ENCODE results near the gene SAPCD2. TPM values are rescaled to one million over a fixed set of nuclear protein-coding genes. Genes with fewer than 3 reads are reported as not detected.

The SAPCD2 gene
- polyA plus RNA-seq, 4 donors, result 5.5 to 10.0 (median 8.6) TPM

DNA sequence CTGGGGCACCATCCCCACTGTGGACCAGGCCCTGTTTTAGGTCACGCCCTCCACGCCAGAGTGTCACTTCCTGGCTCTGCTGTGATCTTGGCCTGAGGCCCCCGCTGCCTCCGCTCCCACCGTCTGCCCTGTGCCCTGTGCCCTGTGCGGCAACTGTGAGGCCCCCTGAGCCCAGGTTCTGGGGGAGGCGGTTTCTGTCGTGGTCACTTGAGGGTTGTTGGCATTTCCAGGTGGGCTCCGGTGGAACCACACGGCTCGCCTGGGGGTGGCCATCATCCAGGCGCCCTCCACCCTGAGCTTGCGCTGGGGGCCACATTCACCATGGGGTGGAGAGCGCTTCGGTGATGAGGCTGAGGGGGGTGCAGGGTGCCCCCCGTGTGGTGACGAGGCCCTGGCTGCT is 37.6 kb upstream of the SAPCD2 start:
- DNase-seq (ENCODE audit: low read depth in 4 of 4, low spot score in 2 of 4), result no peak

DNA sequence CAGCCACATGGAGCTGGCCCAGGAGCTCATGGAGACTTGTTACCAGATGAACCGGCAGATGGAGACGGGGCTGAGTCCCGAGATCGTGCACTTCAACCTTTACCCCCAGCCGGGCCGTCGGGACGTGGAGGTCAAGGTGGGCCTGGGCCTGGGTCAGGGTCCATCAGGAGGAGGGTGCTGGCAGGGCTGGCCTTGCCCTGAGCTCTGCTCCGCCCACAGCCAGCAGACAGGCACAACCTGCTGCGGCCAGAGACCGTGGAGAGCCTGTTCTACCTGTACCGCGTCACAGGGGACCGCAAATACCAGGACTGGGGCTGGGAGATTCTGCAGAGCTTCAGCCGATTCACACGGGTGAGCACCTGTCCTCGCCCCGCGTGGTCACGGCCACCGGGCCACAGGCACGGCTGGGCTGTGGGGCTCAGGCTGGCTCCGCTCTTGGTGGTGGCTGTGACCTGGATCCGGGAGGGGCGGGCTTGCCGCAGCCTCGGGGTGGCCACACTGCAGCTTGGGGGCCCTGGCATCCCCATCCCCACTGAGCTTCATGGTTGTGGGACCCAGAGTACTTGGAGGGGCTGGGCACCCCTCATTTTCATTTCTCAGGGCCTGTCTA is 37.1 kb upstream of the SAPCD2 start:
- no peak for DNase-seq (ENCODE audit: low read depth in 4 of 4, low spot score in 2 of 4)

DNA sequence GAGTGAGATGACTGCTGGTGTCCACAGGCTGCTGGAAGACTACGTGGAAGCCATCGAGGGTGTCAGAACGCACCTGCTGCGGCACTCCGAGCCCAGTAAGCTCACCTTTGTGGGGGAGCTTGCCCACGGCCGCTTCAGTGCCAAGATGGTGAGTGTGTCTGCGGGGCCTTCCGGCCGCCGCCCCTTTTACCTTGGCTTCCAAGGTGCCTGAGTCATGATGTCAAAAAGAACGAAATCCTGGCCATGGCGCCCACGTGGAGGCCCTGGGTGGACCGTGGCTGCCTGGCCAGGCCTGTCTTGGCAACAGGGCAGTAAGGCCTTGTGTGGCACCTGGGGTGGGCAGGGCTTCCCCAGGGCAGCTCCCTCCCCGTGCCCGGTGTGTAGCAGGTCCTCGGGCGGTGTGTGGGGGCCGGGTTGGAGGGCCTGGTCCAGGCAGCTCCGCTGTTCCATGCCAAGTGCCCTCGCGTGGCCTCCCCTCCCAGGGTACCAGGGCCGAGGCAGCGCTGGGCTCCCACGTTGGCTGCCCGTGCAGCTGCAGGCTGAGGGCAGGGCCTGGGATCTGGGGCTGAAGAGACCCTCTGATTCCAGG is 36.4 kb upstream of the SAPCD2 start:
- DNase-seq (ENCODE audit: low read depth in 4 of 4, low spot score in 2 of 4), result no peak

DNA sequence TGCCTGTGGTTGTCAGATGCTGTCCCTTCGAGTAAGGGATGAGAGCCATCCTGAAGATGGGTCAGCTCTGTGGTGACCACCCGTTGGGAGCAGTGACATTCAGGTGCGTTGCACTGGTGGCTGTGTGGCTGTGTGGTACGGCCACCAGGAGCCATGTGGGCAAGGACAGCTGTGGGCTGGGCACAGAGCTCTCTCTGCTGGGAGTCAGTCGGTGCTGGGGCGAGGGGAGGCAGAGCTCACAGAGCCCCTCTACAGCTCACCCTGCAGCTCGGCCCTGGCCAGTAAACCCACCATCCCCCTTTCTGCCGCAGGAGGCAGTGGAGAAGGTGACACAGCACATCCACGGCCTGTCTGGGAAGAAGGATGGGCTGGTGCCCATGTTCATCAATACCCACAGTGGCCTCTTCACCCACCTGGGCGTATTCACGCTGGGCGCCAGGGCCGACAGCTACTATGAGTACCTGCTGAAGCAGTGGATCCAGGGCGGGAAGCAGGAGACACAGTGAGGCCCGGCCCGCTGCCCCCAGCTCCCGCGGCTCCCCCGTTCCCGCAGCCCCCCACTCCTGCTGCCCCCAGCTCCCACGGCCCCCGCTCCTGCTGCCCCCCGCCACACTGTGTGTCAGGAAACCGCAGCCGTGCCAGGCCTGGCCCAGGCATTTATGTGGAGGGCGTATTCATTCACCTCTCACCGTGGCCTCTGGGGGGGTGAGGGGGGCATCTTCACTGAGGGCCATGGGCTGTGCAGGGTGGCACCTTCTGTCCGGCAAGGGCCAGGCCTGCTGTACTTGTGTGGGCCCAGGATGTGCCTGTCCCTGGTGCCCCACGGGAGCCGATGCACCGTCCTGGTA is 35.7 kb upstream of the SAPCD2 start:
- no peak for DNase-seq (ENCODE audit: low read depth in 4 of 4, low spot score in 2 of 4)

DNA sequence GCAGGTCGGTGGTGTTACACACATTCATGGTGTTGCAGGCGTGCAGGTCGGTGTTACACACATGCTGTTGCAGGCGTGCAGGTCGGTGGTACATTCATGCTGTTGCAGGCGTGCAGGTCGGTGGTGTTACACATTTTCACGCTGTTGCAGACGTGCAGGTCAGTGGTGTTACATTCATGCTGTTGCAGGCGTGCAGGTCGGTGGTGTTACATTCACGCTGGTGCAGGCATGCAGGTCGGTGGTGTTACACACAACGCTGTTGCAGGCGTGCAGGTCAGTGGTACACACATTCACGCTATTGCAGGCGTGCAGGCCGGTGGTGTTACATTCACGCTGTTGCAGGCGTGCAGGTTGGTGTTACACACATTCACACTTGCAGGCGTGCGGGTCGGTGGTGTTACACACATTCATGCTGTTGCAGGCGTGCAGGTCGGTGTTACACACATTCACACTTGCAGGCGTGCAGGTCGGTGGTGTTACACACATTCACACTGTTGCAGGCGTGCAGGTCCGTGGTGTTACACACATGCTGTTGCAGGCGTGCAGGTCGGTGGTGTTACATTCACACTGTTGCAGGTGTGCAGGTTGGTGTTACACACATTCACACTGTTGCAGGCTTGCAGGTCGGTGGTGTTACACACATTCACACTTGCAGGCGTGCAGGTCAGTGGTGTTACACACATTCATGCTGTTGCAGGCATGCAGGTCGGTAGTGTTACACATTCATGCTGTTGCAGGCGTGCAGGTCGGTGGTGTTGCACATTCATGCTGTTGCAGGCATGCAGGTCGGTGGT is 33.0 kb upstream of the SAPCD2 start:
- no peak for DNase-seq (ENCODE audit: low read depth in 4 of 4, low spot score in 2 of 4)

DNA sequence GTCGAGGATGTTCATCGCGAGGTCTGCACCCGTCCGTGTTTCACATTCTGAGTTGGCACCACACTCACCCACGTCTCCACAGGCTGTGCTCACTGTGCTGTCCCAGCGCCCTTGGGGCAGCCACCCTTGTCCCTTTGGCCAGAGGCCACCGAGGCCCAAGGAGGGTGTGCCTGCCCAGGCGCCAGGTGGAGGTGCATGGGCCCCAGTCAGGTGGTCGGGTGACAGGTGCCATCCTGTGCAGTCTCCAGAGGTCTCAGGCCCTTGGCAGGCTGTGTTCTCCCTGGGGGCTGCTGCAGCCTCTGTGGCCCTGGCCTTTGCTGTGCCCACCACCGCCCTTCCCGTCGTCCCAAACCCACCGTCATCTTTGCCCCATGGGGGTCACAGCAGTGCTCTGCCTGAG is 28.9 kb upstream of the SAPCD2 start:
- DNase-seq (ENCODE audit: low read depth in 4 of 4, low spot score in 2 of 4), result no peak

DNA sequence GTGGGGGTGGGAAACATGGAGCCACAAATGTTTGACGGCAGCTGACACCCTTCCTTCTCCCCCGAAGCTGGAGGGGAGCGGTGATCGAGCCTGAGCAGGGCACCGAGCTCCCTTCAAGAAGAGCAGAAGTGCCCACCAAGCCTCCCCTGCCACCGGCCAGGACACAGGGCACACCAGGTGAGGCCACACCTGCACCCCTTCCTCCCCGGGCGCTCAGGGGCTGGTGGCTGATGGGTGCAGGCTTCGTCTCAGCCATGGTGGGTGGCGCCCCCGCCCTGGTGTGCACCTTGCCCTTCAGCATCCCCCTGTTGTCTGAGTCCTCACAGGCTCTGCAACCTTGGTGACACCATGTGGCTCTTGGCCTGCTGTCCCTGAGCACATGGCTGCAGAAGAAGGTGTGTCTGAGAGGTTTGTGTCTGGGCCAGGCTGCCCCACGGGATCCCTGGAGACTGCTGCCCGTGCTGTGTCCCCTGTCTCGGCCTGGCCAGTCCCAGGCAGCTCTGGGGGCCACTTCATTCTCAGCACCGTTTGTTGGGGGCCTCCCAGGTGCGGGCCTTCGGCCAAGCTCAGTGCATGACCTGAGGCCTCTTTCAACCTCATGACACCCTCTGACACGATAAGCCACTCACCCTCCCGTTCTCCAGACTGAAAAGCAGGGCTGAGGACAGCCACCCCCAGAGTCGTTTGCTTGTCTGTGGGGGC is 27.6 kb upstream of the SAPCD2 start:
- no peak for DNase-seq (ENCODE audit: low read depth in 4 of 4, low spot score in 2 of 4)

DNA sequence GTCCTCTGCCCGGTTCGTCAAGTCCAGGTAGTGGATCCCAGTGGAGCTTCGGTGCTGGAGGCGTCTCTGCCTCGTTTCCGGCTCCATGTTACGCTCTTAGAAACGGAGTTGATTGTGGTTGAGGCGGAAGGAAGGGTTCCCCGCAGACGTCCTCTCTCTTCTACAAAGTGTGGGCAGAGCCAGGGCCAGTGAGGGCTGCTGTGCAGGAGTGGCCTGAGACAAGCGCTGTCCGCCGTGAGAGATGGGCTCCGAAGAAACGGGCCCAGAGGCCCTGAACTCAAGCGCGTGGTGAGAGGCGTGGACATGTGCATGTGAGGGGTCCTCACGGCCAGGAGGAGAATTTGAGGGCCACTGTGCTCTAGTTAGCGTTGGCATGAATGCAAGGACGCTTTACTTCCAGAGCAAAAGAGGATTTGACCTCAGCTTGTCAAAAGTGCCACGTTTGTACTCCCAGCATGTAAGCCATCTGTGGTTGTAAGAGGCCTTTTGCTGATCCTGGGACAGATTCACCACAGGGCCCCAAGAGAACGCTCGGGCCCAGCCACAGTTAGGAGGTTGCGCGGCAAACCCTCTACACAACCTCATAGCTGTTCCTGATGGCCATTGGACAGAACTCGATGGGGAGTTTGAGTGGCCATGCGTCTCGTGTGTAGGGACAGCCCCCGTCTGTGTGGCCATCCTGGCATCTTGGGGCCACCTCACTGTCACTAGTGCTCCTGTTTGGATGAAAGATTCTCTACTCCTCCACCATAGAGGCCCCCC is 26.6 kb upstream of the SAPCD2 start:
- no peak for DNase-seq (ENCODE audit: low read depth in 4 of 4, low spot score in 2 of 4)

DNA sequence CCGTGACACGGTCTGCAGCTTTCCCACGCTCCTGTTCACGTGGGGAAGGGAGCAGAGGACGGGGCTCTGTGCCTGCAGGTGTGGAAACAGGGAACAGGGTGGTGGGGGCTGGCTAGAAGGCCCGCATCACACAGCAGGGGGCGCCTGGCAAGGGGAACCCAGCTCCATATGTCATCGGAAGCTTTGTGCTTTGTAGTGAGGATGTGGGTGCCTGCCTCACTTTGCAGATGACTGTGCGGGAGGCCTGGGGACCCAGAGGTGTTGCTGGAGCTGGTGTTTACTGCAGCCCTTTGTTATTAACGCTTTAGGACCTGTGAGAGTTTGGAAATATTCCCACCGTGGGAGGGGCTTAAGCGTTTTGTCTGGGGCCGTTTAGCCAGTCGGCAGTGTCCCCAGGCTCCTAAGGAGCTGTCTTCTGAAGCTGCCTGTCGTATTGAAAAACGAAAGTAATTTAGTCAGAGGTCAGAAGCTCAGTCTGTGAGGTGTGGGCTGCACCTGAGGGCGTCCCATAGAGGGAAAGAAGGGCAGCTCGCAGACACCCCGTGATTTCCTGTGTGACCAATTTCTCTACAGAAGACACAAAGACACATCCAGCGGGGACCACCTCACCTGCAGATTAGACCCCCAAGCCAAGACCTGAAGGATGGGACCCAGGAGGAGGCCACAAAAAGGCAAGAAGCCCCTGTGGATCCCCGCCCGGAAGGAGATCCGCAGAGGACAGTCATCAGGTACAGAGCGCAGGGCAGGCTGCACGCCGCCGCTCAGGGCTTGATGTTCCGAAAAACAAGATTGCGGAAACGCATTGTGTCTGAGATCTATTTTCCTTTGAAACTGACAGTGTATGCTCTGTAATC is 25.5 kb upstream of the SAPCD2 start:
- no peak for DNase-seq (ENCODE audit: low read depth in 4 of 4, low spot score in 2 of 4)

DNA sequence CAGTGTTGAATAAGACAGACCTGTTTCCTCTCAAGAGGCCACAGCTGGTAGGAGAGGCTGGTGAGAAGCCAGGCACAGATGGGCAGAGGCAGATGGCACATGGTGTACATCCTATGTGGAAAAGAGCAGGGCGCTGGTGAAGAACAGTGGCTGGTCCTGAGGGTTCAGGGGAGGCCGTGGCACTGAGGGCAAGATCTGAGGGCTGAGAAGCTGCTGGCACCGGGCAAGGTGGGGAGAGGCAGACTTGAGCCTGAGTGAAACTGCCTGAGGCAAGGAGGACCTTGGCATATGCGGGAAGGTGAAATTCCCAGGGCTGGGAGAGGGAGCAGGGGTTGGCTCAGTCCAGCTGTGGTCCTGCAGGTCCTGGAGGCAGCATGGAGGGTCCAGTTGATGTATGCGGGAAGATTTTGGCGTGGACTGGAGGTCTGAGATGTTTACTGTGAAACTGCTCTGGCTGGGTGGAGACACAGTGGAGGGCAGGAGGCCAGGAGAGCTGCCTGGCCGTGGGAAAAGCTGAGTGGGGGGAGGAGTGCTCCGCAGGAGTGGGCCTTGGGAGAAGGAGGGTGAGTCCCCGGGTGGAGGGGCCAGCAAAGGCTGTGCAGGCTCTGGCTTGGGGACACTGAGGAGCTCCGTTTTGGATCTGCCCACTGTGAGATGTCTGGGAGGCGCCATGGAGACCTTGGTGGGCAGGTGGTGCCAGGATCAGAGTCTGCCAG is 19.0 kb upstream of the SAPCD2 start:
- DNase-seq (ENCODE audit: low read depth in 4 of 4, low spot score in 2 of 4), result no peak

DNA sequence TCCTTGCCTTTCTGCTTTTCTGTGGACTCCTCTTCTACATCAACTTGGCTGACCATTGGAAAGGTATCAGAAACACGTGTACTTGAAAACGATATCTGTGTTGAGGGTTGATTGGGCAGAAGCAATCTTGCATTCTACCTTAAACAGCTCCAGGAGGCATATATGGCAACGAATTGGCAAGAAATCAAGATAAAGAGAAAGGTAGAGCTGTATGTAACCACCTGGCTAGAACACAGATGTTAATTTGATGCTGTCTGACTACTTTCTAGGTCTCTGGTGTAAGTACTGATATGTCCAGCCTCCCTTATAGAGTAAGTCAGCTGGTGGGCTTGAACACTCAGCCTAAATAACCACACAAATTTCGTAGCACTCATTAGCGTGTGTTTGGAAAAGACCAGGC is 17.8 kb upstream of the SAPCD2 start:
- no peak for DNase-seq (ENCODE audit: low read depth in 4 of 4, low spot score in 2 of 4)

DNA sequence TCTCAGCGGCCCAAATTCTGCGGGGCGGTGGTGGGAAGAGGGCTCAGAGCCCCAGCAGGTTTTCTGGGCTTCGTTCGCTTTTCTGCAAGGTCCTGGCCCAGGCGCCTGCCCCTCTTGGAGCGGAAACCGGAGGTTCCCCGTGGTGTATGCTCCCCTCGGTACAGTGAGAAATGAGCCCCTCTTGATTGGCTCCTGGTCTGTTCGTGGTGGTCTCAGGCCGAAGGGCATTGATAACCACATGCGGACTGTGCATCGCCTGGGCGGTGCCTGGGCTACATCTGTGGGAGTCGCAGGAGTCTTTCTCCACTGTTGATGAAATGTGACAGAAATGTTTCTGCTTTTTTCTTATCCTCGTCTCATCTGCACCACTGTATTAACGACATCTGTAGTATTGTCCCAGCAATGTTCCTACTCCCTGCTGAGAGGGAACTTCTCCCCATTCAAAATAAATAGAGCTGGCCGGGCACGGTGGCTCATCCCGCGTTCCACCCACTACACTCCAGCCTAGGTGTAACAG is 17.1 kb upstream of the SAPCD2 start:
- no peak for DNase-seq (ENCODE audit: low read depth in 4 of 4, low spot score in 2 of 4)

DNA sequence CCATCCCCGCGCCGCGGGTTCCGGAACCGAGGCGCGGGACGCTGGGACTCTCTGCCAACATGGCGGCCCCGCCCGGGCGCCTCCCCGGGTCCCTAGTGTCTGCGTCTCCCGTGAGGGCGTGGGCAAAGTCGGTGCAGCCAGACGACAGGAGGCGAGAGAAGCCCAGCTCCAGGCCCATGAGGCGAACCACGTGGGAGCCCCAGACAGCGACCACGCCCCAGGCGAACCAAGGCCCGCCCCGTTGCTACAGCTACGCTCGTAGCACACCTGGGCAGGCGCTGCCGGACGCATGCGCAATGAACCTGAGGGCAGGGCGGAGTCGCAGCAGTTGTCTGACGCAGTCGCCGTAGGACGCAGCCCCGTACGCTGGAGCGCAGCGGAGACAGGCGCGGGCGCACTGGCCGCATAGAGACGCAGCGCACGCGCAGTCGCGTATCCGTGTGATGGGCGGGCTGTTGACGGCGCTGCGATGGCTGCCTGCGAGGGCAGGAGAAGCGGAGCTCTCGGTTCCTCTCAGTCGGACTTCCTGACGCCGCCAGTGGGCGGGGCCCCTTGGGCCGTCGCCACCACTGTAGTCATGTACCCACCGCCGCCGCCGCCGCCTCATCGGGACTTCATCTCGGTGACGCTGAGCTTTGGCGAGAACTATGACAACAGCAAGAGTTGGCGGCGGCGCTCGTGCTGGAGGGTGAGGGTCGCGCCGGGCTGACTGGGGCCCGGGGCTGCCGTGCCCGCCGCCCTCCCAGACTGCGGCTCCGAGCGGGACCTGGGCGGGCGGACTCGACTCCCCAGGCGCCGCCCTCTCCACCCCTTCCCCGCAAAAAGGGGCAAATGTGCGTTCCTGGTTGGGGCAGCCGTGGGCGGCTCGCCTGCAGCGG is 16.4 kb upstream of the SAPCD2 start, which contains the start of gene MAN1B1:
MAN1B1 (plus strand) TSS at position 455 of the 878 bp plus-strand sequence; CDS start at position 470, 15 bp downstream.
- peak; percentile 81 to 97 (median 96) for DNase-seq (ENCODE audit: low read depth in 4 of 4, low spot score in 2 of 4)

DNA sequence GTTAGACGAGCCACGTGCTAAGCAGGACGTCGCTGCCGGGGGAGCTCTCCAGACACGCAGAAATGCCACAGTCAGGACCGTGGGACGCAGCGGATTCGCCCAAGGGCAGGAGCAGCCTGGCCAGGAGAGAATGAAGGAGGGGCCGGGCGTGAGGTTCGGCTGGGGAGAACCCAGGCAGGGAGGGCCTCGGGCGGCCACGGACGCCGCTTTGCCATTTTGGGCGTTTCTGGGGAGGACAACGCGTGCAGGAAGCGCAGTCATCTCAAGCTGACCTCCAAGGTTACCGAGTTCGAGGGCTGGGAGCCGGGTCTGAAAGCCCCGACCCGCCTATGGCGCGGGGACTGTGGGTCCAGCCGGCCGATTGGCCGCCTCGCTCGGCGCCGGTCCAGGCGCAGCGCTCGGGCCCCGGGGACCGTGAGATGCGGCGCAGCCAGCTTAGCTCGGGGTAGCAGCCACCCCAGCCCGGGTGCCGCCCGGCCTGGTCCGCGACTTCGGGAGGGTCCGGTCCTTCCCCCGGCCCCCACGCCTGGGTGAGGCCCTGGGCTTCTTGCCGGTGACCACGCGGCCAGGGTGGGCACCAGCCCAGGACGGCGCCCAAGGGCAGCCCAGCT is 15.7 kb upstream of the SAPCD2 start:
- DNase-seq (ENCODE audit: low read depth in 4 of 4, low spot score in 2 of 4), result no peak

DNA sequence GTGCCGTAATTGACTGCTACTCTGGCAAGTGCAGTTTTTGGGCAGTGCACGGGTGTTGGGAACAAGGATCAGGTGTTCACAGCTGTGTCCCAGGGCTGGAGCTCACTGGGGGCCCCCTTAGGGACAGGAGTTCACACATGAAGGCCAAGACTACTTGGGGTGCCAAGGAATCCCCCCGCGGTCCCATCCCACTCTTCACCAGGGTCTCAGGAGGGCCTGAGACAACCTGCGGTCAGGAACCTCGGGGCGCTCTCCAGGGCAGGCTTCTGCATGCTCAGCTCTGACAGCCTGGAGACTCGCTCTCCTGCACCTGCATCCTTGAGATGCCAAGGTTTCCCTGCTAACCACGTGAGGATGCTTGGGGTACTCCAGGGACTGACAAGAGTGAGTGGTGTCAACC is 14.2 kb upstream of the SAPCD2 start:
- no peak for DNase-seq (ENCODE audit: low read depth in 4 of 4, low spot score in 2 of 4)

DNA sequence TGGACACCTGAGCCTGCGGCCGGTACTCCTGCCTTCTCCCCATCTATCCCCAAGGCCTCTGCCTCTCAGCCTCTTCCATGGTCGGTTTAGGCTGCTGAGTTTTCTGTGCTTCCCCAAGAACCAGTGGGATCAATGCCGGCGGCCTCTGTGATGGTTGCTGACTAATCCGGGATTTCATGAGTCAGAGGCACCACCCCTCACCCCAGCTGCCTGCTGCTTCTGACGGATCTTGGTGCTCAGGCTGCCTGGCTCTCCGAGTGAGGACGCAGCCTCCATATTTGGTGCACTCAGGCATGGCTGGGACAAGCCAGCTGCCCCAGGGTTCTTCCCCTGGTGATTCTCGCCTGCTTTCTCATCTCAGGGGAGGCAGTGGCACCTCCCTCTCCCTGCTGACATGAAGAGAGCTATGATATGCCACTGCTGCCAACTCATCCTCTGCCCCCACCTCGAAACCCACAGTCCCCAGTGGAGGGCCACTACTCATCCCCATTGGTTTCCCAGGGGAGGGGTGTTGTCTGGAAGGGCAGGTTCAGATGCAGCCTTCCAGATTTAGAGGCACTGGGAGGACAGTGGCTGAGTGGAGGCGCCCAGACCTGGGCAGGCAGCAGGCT is 13.1 kb upstream of the SAPCD2 start:
- DNase-seq (ENCODE audit: low read depth in 4 of 4, low spot score in 2 of 4), result no peak

Measured in left renal cortex interstitium (tissue), 4 donors.